K562 (cell line): ENCODE results near the gene CHST1.

Source experiments
- ESRRB ChIP-seq: fragments of 250-450 bp; sonication (Bioruptor Pico); IDR thresholded peaks from 2 replicates; pipeline ENCODE4 v1.5.0; 2020; ENCODE audit warnings: mild to moderate bottlenecking, moderate library complexity, borderline replicate concordance
- POLR2A ChIP-seq: fragments of 450-650 bp; conservative IDR thresholded peaks from 2 replicates; pipeline ENCODE4 v1.6.1; 2016
- SLC30A9 ChIP-seq: fragments of 250-450 bp; sonication (Bioruptor Pico); IDR thresholded peaks from 2 replicates; pipeline ENCODE4 v1.8.0; 2022; ENCODE audit warnings: mild to moderate bottlenecking, moderate library complexity
- SMAD4 ChIP-seq: fragments of 250-450 bp; sonication (Bioruptor Pico); conservative IDR thresholded peaks from 2 replicates; pipeline ENCODE4 v1.8.0; 2021; ENCODE audit warnings: inconsistent platforms, mild to moderate bottlenecking, moderate library complexity
- SPI1 ChIP-seq: IDR thresholded peaks from 2 replicates; pipeline ENCODE4 v1.6.1; 2011; ENCODE audit warnings: low read depth, low read length, control low read depth, borderline replicate concordance
- SREBF2 ChIP-seq: sonication (generic); formaldehyde crosslinking; IDR thresholded peaks from 2 replicates; pipeline ENCODE4 v1.4.0; 2020; ENCODE audit warnings: mild to moderate bottlenecking, missing genetic modification reagents
- ZNF143 ChIP-seq: sonication (generic); formaldehyde crosslinking; IDR thresholded peaks from 2 replicates; pipeline ENCODE4 v1.9.0; 2022; ENCODE audit warnings: mild to moderate bottlenecking, missing genetic modification reagents
- ZNF445 ChIP-seq: fragments of 250-450 bp; sonication (Bioruptor Pico); IDR thresholded peaks from 2 replicates; pipeline ENCODE4 v1.4.0; 2020; ENCODE audit warnings: low read depth, mild to moderate bottlenecking, moderate library complexity
- TF ChIP-seq, protein P1 (sequence below): fragments of 450-650 bp; formaldehyde crosslinking; IDR thresholded peaks from 2 replicates; pipeline ENCODE4 v1.4.0; 2022; ENCODE audit warnings: mild to moderate bottlenecking, moderate library complexity
- TF ChIP-seq, protein P2 (sequence below): sonication (generic); formaldehyde crosslinking; IDR thresholded peaks from 2 replicates; pipeline ENCODE4 v1.8.1; 2023; ENCODE audit warnings: mild to moderate bottlenecking, missing genetic modification reagents

DNA sequence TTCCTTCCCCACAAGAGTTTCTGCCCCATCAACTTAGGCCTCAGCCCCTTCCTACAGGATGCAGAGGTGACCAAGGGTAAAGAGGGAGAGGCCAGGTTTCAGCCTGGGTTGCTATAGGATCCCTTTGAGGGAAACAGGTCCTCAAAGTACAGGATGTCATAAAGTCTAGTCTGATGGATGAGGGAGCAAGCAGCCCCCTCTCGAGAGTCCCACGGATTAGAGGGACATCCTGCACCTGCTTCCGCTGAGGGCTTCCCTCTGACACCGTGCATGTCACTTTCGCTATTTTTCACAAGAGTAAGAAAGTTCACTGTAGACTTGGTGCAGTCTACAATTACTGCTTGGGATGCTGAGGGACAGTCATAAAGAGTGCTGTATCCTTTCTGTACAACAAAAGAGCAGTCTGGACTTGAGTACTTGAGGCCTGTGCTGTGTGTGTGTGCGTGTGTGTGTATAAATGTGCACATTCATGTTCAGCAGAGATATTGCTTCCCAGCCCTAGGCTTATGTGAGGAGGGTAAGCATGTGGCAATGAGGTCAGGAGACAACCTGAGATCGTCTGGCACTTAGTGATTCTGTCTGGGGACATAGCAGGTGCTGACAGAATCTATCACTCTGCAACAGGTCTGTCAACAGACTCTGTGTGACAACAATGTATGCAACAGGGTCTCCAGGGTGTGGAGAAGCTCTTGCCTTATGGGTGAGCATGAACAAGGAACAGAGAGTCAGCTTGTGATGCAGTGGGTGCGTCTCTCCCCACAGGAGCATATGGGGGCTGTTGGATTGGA lies 18.0 kb upstream of the CHST1 start:
- TF ChIP-seq SLC30A9 (CRISPR knock-in tag) (no peak), ZNF143 (CRISPR knock-in tag) (no peak), ZNF445 (no peak), SPI1 (no peak), SREBF2 (CRISPR knock-in tag) (no peak), POLR2A (no peak), ESRRB (CRISPR knock-in tag) (no peak), SMAD4 (no peak)
- TF ChIP-seq, protein P1, sequence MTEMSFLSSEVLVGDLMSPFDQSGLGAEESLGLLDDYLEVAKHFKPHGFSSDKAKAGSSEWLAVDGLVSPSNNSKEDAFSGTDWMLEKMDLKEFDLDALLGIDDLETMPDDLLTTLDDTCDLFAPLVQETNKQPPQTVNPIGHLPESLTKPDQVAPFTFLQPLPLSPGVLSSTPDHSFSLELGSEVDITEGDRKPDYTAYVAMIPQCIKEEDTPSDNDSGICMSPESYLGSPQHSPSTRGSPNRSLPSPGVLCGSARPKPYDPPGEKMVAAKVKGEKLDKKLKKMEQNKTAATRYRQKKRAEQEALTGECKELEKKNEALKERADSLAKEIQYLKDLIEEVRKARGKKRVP (CRISPR knock-in tag), result no peak
- TF ChIP-seq, protein P2, sequence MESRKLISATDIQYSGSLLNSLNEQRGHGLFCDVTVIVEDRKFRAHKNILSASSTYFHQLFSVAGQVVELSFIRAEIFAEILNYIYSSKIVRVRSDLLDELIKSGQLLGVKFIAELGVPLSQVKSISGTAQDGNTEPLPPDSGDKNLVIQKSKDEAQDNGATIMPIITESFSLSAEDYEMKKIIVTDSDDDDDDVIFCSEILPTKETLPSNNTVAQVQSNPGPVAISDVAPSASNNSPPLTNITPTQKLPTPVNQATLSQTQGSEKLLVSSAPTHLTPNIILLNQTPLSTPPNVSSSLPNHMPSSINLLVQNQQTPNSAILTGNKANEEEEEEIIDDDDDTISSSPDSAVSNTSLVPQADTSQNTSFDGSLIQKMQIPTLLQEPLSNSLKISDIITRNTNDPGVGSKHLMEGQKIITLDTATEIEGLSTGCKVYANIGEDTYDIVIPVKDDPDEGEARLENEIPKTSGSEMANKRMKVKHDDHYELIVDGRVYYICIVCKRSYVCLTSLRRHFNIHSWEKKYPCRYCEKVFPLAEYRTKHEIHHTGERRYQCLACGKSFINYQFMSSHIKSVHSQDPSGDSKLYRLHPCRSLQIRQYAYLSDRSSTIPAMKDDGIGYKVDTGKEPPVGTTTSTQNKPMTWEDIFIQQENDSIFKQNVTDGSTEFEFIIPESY (CRISPR knock-in tag), result no peak
